Fibroblast of mammary gland (primary cell): Measurements from ENCODE around the gene HSF2BP.

Source experiments
- DNase-seq: peaks from one replicate; pipeline ENCODE4 v3.0.0-alpha.2; 2010; ENCODE audit warnings: low read depth
- H3K4me3 ChIP-seq: 2 replicates; pipeline ENCODE4 v1.5.1; 2011; ENCODE audit warnings: low read depth, mild to moderate bottlenecking, low read length, moderate library complexity; ENCODE audit not compliant: control insufficient read depth
- CTCF ChIP-seq: conservative IDR thresholded peaks from 2 replicates; pipeline ENCODE4 v1.5.1; 2011; ENCODE audit warnings: low read depth, low read length, inconsistent platforms; ENCODE audit not compliant: control insufficient read depth, insufficient read depth

HSF2BP gene

GRCh38 chr21:43639470-43640353, 19.6 kb downstream of the HSF2BP start:
- H3K4me3 ChIP-seq = no peak overlapping the region
- TF ChIP-seq CTCF = no peak
- DNase-seq = peak; percentile 87

DNA sequence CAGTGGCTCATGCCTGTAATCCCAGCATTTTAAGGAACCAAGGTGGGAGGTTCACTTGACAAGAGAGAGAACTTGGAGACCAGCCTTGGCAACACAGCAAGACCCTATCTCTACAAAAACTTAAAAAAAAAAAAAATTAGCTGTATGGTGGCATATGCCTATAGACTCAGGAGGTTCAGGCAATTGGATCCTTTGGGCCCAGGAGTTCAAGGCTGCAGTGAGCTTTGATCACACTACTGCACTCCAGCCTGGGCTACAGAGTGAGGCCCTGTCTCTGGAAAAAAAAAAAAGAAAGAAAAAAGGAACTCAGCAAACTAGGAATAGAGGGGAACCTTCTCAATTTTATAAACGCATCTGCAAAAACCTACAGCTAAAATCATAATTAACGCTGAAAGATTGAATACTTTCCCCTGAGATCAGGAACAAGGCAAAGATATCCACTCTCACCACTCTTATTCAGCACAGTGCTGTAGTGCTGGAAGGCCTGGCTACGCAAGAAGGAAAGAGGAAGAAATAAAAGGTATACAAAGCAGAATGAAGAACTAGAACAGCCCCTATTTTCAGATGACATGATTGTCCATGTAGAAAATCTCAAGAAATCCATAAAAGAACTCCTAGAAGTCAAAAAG, 21.6 kb downstream of the HSF2BP start:
- no peak for DNase-seq
- no peak for TF ChIP-seq CTCF
- H3K4me3 ChIP-seq = no peak overlapping the region

GRCh38 chr21:43635436-43635835, 23.9 kb downstream of the HSF2BP start:
- TF ChIP-seq CTCF = no peak
- no peak for DNase-seq
- H3K4me3 ChIP-seq = no peak overlapping the region

- H3K4me3 ChIP-seq = no peak overlapping the region
- peak; percentile 31 for DNase-seq
Measured at GRCh38 chr21:43634618-43635017, 24.7 kb downstream of the HSF2BP start.

GRCh38 chr21:43632373-43632905, 26.8 kb downstream of the HSF2BP start:
- H3K4me3 ChIP-seq = no peak overlapping the region
- no peak for TF ChIP-seq CTCF
- DNase-seq = no peak

More at GRCh38 chr21:43634618-43635017, 24.7 kb downstream of the HSF2BP start:
- no peak for TF ChIP-seq CTCF

- no peak overlapping the region for H3K4me3 ChIP-seq
- TF ChIP-seq CTCF = no peak
- DNase-seq = no peak
Measured at GRCh38 chr21:43631411-43632107, 27.7 kb downstream of the HSF2BP start.
